Measurements from ENCODE around the gene CPLX1.

CPLX1 gene

DNA sequence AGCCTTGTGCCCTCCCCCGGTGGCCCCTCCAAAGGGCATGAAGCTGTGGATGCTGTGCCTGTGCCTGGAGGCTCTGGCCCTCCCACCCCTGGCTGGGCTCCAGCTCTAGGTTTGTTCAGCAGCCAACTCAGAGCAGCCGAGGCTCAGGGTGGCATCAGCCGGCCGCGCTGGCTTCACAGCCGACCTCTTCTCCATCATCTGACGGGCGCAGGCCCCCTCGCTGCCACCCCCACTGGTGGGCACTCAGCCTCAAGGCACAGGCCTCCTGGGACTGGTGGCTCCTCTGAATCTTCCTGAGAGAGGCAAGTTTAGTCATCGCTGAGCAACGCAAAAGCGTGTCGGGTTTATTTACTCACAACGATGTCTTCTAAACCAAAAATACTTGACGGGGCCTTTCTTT lies 74.3 kb downstream of the CPLX1 start:
- Histone ChIP-seq H3K36me3 (ENCODE audit: insufficient read depth, low read length) (peaks cover 32% of the 10 kb centered on the region; the same call in 1 of the 2 replicates), H3K4me3 (ENCODE audit: low read length, poor library complexity, severe bottlenecking) (no peak overlapping the region), H3K9ac (ENCODE audit: low read depth, low read length, poor library complexity, severe bottlenecking) (no peak overlapping the region), H3K9me2 (replicated peaks; ENCODE audit: low read depth, low read length) (no peaks in the 10 kb centered on the region), H3K9me3 (ENCODE audit: insufficient read depth, low read depth, low read length) (no peaks in the 10 kb centered on the region), H3F3A (ENCODE audit: low read depth) (no peaks in the 10 kb centered on the region; the same call in 1 of the 2 replicates), H3K27me3 (ENCODE audit: insufficient read depth, low read length, poor library complexity, severe bottlenecking) (no peaks in the 10 kb centered on the region), H4K20me1 (ENCODE audit: insufficient read depth, low read length, poor library complexity, severe bottlenecking) (peaks cover 8% of the 10 kb centered on the region), H3K79me2 (ENCODE audit: insufficient read depth, low read length) (peaks cover 10% of the 10 kb centered on the region; the same call in 1 of the 2 replicates), H3K4me2 (ENCODE audit: low read depth, low read length, poor library complexity, severe bottlenecking) (no peak overlapping the region), H2AFZ (ENCODE audit: low read length) (no peak overlapping the region), H3K4me1 (ENCODE audit: insufficient read depth, low read length, poor library complexity, severe bottlenecking) (no peaks in the 10 kb centered on the region)
- TF ChIP-seq, protein P1, sequence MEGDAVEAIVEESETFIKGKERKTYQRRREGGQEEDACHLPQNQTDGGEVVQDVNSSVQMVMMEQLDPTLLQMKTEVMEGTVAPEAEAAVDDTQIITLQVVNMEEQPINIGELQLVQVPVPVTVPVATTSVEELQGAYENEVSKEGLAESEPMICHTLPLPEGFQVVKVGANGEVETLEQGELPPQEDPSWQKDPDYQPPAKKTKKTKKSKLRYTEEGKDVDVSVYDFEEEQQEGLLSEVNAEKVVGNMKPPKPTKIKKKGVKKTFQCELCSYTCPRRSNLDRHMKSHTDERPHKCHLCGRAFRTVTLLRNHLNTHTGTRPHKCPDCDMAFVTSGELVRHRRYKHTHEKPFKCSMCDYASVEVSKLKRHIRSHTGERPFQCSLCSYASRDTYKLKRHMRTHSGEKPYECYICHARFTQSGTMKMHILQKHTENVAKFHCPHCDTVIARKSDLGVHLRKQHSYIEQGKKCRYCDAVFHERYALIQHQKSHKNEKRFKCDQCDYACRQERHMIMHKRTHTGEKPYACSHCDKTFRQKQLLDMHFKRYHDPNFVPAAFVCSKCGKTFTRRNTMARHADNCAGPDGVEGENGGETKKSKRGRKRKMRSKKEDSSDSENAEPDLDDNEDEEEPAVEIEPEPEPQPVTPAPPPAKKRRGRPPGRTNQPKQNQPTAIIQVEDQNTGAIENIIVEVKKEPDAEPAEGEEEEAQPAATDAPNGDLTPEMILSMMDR (conservative IDR thresholded peaks at IDR 0.05; ENCODE audit: low read length): no peak
- TF ChIP-seq EZH2phosphoT487 (IDR thresholded peaks at IDR 0.05; ENCODE audit: borderline replicate concordance): no peak

DNA sequence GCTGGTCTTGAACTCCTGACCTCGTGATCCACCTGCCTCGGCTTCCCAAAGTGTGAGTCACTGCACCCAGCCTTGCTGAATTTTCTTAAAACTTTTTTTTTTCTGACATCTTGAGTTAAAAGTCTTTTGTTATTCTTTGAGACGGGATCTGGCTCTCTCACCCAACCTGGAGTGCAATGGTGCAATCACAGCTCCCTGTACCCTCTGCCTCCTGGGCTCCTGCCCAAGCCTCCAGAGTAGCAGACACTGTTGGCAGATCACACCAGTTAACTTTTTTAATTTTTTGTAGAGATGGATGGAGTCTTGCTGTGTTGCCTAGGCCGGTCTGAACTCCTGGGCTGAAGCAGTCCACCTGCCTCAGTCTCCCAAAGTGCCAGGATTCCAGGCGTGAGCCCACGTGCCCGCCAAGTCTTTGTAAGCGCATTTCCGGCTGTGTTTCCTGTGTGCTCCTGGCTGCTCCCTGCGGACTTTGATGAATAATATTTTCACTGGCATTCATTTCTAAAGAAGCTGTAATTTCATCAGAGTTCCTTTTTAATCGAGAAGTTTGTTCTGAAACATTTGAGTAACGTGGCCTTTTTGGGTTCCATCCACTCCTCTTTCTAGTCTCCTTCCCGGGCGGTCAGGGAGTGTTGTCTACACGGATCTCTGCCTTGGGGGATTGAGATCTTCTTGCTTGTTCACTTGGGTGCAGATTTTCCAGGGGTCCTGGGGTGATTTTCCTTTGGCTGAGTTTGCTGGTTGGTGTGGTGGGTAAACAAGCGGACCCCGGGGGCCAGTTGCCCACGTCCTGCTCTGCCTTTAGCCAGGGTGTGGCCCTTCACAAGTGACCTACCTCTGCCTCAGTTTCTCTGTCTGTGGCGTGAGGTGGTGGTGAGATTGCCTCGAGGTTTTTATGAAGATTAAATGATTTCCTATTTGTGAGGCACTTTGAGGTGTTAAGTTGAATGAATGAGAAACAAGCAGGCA lies 75.9 kb downstream of the CPLX1 start:
- no peaks in the 10 kb centered on the region for H3K4me1 ChIP-seq (ENCODE audit: insufficient read depth, low read length, poor library complexity, severe bottlenecking)
- H3K36me3 ChIP-seq (ENCODE audit: insufficient read depth, low read length): peaks cover 27% of the 10 kb centered on the region; the same call in 1 of the 2 replicates
- no peak overlapping the region for H3K4me3 ChIP-seq (ENCODE audit: low read length, poor library complexity, severe bottlenecking)
- no peak overlapping the region for H3K4me2 ChIP-seq (ENCODE audit: low read depth, low read length, poor library complexity, severe bottlenecking)
- H4K20me1 ChIP-seq (ENCODE audit: insufficient read depth, low read length, poor library complexity, severe bottlenecking): peaks cover 4% of the 10 kb centered on the region
- H3K9me3 ChIP-seq (ENCODE audit: insufficient read depth, low read depth, low read length): no peaks in the 10 kb centered on the region
- TF ChIP-seq, protein P1 (conservative IDR thresholded peaks at IDR 0.05; ENCODE audit: low read length): no peak
- TF ChIP-seq EZH2phosphoT487 (IDR thresholded peaks at IDR 0.05; ENCODE audit: borderline replicate concordance): no peak
- no peak overlapping the region for H3K9ac ChIP-seq (ENCODE audit: low read depth, low read length, poor library complexity, severe bottlenecking)
- no peak overlapping the region for H2AFZ ChIP-seq (ENCODE audit: low read length)
- H3K27me3 ChIP-seq (ENCODE audit: insufficient read depth, low read length, poor library complexity, severe bottlenecking): no peaks in the 10 kb centered on the region
- H3K79me2 ChIP-seq (ENCODE audit: insufficient read depth, low read length): peaks cover 10% of the 10 kb centered on the region; the same call in 1 of the 2 replicates
- no peaks in the 10 kb centered on the region for H3K9me2 ChIP-seq (replicated peaks; ENCODE audit: low read depth, low read length)
- H3F3A ChIP-seq (ENCODE audit: low read depth): no peaks in the 10 kb centered on the region

DNA sequence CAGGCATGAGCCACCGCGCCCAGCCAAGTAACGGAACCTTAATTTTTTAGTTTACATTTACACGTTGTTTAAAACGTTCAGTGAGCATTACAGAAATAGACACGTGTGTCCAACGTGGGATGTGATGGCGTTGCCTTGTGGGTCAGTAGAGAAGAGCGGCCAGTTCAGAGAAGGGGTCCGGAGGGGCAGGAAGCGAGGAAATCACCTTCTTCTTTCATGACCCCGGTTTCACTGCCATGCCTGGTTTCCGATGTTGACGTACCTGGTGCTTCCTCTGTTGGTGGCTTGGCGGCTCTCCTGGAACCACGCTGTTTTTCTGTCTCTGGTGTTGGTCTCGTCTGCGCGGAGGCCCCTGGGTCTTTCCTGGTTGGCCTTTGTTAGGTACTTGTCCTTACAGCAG lies 77.5 kb downstream of the CPLX1 start:
- no peak overlapping the region for H3K4me2 ChIP-seq (ENCODE audit: low read depth, low read length, poor library complexity, severe bottlenecking)
- peaks cover 4% of the 10 kb centered on the region for H4K20me1 ChIP-seq (ENCODE audit: insufficient read depth, low read length, poor library complexity, severe bottlenecking)
- TF ChIP-seq EZH2phosphoT487 (IDR thresholded peaks at IDR 0.05; ENCODE audit: borderline replicate concordance): no peak
- TF ChIP-seq, protein P1 (conservative IDR thresholded peaks at IDR 0.05; ENCODE audit: low read length): no peak
- H3K9me2 ChIP-seq (replicated peaks; ENCODE audit: low read depth, low read length): no peaks in the 10 kb centered on the region
- no peak overlapping the region for H3K4me3 ChIP-seq (ENCODE audit: low read length, poor library complexity, severe bottlenecking)
- H3K4me1 ChIP-seq (ENCODE audit: insufficient read depth, low read length, poor library complexity, severe bottlenecking): no peaks in the 10 kb centered on the region
- H3K79me2 ChIP-seq (ENCODE audit: insufficient read depth, low read length): peaks cover 10% of the 10 kb centered on the region; the same call in 1 of the 2 replicates
- H3K9ac ChIP-seq (ENCODE audit: low read depth, low read length, poor library complexity, severe bottlenecking): no peak overlapping the region
- H3F3A ChIP-seq (ENCODE audit: low read depth): 0 out of 2 replicates have a peak, but pooled peaks cover 9% of the 10 kb centered on the region
- H3K9me3 ChIP-seq (ENCODE audit: insufficient read depth, low read depth, low read length): no peaks in the 10 kb centered on the region
- H3K27me3 ChIP-seq (ENCODE audit: insufficient read depth, low read length, poor library complexity, severe bottlenecking): no peaks in the 10 kb centered on the region
- peaks cover 19% of the 10 kb centered on the region; the same call in 1 of the 2 replicates for H3K36me3 ChIP-seq (ENCODE audit: insufficient read depth, low read length)
- H2AFZ ChIP-seq (ENCODE audit: low read length): no peak overlapping the region
